GM12878 (cell line): ENCODE measurements around the gene HNRNPF. TPM values are rescaled to one million over a fixed set of nuclear protein-coding genes. Genes with fewer than 3 reads are reported as not detected.

Experiments used
- ATAC-seq: fragments of 200-7000 bp; cut with Tn5 transposase; 3 replicates; pipeline ENCODE4 v1.9.1; 2020; ENCODE audit warnings: mild to moderate bottlenecking, moderate library complexity
- BruUV-seq: library from RNA; stranded (reverse); fragments of 400-500 nt; replicated peaks from 2 replicates; lab custom pipeline; 2021; lab: Mats Ljungman, UMichigan
- CTCF ChIA-PET: fragments of 300-600 bp; sonication (Branson Sonifier 250); formaldehyde crosslinking; extraction: SDS; loops from one replicate; lab custom pipeline; 2021; ENCODE audit warnings: inconsistent platforms; lab: Yijun Ruan, JAX
- POLR2A ChIA-PET: fragments of 350-600 bp; formaldehyde crosslinking; extraction: SDS; loops from one replicate; lab custom pipeline; 2021; ENCODE audit warnings: inconsistent platforms; lab: Charles Lee
- RAD21 ChIA-PET: fragments of 300-600 bp; sonication (Branson Sonifier 250); formaldehyde crosslinking; loops from one replicate; lab custom pipeline; 2023; ENCODE audit warnings: antibody characterized with exemption; ENCODE audit not compliant: unreplicated experiment; lab: Charles Lee
- SMC1A ChIA-PET: fragments of 300-600 bp; sonication (Branson Sonifier 250); formaldehyde crosslinking; loops from one replicate; lab custom pipeline; 2023; ENCODE audit not compliant: unreplicated experiment, uncharacterized antibody; lab: Charles Lee
- DNase-seq: peaks from one replicate; pipeline ENCODE4 v3.0.0-alpha.2; 2011; ENCODE audit warnings: low read depth, low spot score
- FAIRE-seq: peaks from 3 replicates; lab custom pipeline; 2011; peaks lifted over from hg19 to GRCh38; lab: Jason Lieb, UNC
- H2AFZ ChIP-seq: 2 replicates; pipeline ENCODE4 v1.6.0; 2011; ENCODE audit warnings: low read depth, low read length, control low read depth; ENCODE audit not compliant: control insufficient read depth
- H3K27ac ChIP-seq: 2 replicates; pipeline ENCODE4 v1.5.1; 2011; ENCODE audit warnings: control low read depth; ENCODE audit not compliant: control insufficient read depth, insufficient read depth
- H3K27me3 ChIP-seq, 2 experiments: replicated peaks in 1 of 2; 2 replicates each; pipeline versions ENCODE4 v1.6.0 to v1.6.1; 2011; ENCODE audit warnings: low read length in 1 of 2; ENCODE audit not compliant: control insufficient read depth in 2 of 2, insufficient read depth in 2 of 2
- H3K36me3 ChIP-seq, 2 experiments: 2 replicates each; pipeline ENCODE4 v1.5.1; 2011; ENCODE audit warnings: low read length in 1 of 2; ENCODE audit not compliant: control insufficient read depth in 2 of 2, insufficient read depth in 2 of 2
- H3K4me1 ChIP-seq: 2 replicates; pipeline ENCODE4 v1.6.1; 2011; ENCODE audit warnings: mild to moderate bottlenecking, low read length, moderate library complexity, mixed read lengths; ENCODE audit not compliant: control insufficient read depth, insufficient read depth
- H3K4me2 ChIP-seq: 2 replicates; pipeline ENCODE4 v1.6.0; 2011; ENCODE audit warnings: control low read depth; ENCODE audit not compliant: control insufficient read depth, insufficient read depth
- H3K4me3 ChIP-seq: fragments of 200-600 bp; sonication (generic); 2 replicates; pipeline ENCODE4 v1.5.1; 2016
- H3K79me2 ChIP-seq: 2 replicates; pipeline ENCODE4 v1.6.0; 2011; ENCODE audit warnings: low read length; ENCODE audit not compliant: control insufficient read depth, insufficient read depth
- H3K9ac ChIP-seq: 2 replicates; pipeline ENCODE4 v1.8.0; 2011; ENCODE audit warnings: low read length, control low read depth, mixed read lengths; ENCODE audit not compliant: control insufficient read depth, insufficient read depth
- H3K9me3 ChIP-seq: replicated peaks from 3 replicates; pipeline ENCODE4 v1.5.1; 2011; ENCODE audit warnings: mild to moderate bottlenecking, low read length; ENCODE audit not compliant: control insufficient read depth, insufficient read depth
- H4K20me1 ChIP-seq: 2 replicates; pipeline ENCODE4 v1.6.0; 2011; ENCODE audit not compliant: control insufficient read depth, insufficient read depth
- ATF2 ChIP-seq: IDR thresholded peaks from 2 replicates; pipeline ENCODE4 v1.6.1; 2012; ENCODE audit warnings: low read length, inconsistent platforms
- BCLAF1 ChIP-seq: fragments of 450-650 bp; IDR thresholded peaks from 2 replicates; pipeline ENCODE4 v1.6.1; 2017; ENCODE audit warnings: antibody characterized with exemption, mild to moderate bottlenecking, moderate library complexity
- BRCA1 ChIP-seq: IDR thresholded peaks from 2 replicates; pipeline ENCODE4 v1.6.1; 2011; ENCODE audit warnings: low read depth, low read length, improper control_type of control experiment
- DPF2 ChIP-seq: fragments of 450-650 bp; IDR thresholded peaks from 2 replicates; pipeline ENCODE4 v1.6.1; 2017; ENCODE audit warnings: mild to moderate bottlenecking
- MXI1 ChIP-seq: fragments of 150-350 bp; IDR thresholded peaks from 2 replicates; pipeline ENCODE4 v1.6.1; 2011; ENCODE audit warnings: low read depth, mild to moderate bottlenecking, inconsistent platforms, low read length, improper control_type of control experiment
- NKRF ChIP-seq: fragments of 450-650 bp; conservative IDR thresholded peaks from 2 replicates; pipeline ENCODE4 v1.6.1; 2017; ENCODE audit warnings: mild to moderate bottlenecking, moderate library complexity
- RELA ChIP-seq: fragments of 450-650 bp; IDR thresholded peaks from 2 replicates; pipeline ENCODE4 v1.8.0; 2014; ENCODE audit warnings: borderline replicate concordance; ENCODE audit not compliant: partially characterized antibody
- SKIL ChIP-seq: fragments of 450-650 bp; IDR thresholded peaks from 2 replicates; pipeline ENCODE4 v1.6.1; 2017; ENCODE audit warnings: mild to moderate bottlenecking, low read depth, inconsistent platforms; ENCODE audit not compliant: poor library complexity, severe bottlenecking
- SREBF1 ChIP-seq: IDR thresholded peaks from 2 replicates; pipeline ENCODE4 v1.6.1; 2012; ENCODE audit warnings: mild to moderate bottlenecking, low read length
- SRF ChIP-seq, 2 experiments: IDR thresholded peaks; 2 replicates each; pipeline ENCODE4 v1.6.1; 2011; ENCODE audit warnings: low read depth in 2 of 2, low read length in 2 of 2, mild to moderate bottlenecking in 1 of 2, moderate library complexity in 1 of 2
- STAT3 ChIP-seq: IDR thresholded peaks from 2 replicates; pipeline ENCODE4 v1.6.1; 2011; ENCODE audit warnings: low read depth, low read length, improper control_type of control experiment
- TCF7 ChIP-seq: IDR thresholded peaks from 2 replicates; pipeline ENCODE4 v1.6.1; 2014; ENCODE audit warnings: antibody characterized with exemption, borderline replicate concordance
- YY1 ChIP-seq: IDR thresholded peaks from 2 replicates; pipeline ENCODE4 v1.6.1; 2011; ENCODE audit warnings: low read depth, mild to moderate bottlenecking, low read length
- WGBS: methylation state at CpG from one replicate; pipeline ENCODE4 v1.1.6; 2016; ENCODE audit warnings: low lambda C conversion rate; ENCODE audit not compliant: insufficient replicate concordance, insufficient coverage; ENCODE audit errors: missing lambda C conversion rate; 5-methylcytosine and 5-hydroxymethylcytosine counted together
- in situ Hi-C: fragments of 300-500 bp; cut with MboI; formaldehyde crosslinking; loops from 9 replicates; pipeline ENCODE4 v1.14.3; 2018; ENCODE audit warnings: mixed read lengths
- intact Hi-C: fragments of 100-400 bp; cut with micrococcal nuclease; formaldehyde crosslinking; loops from one replicate; pipeline ENCODE4 v1.14.2; 2022; ENCODE audit not compliant: unreplicated experiment
- polyA plus RNA-seq, 11 experiments: library from polyadenylated mRNA; depleted of rRNA in 4 of 11; unstranded in 6 of 11; stranded (reverse) in 5 of 11; fragments of >200 nt; fragmentation: Nextera tagmentation in 4 of 11; fragmentation: Illumina TruSeq in 1 of 11; extraction: Ambion mirVana in 4 of 11; extraction: Trizol in 1 of 11; gene quantifications; 1 replicate in 1 of 11; 2 replicates in 10 of 11; pipeline versions ENCODE4 v1.2.1 to v1.2.3, GENCODE V29; 2011 to 2016; ENCODE audit warnings: inconsistent platforms in 2 of 11, missing spikeins in 2 of 11, low read depth in 1 of 11
- total RNA-seq, 4 experiments: library from RNA; depleted of rRNA in 3 of 4; stranded (reverse); fragments of >200 nt in 3 of 4; fragmentation: Illumina TruSeq in 1 of 4; extraction: Trizol in 1 of 4; gene quantifications; 2 replicates each; pipeline versions ENCODE4 v1.2.1 to v1.2.3, GENCODE V29; 2013 to 2021
- TF ChIP-seq, protein P1 (sequence below): fragments of 450-650 bp; IDR thresholded peaks from 2 replicates; pipeline ENCODE4 v1.6.1; 2018; ENCODE audit warnings: borderline replicate concordance, mild to moderate bottlenecking; ENCODE audit not compliant: partially characterized antibody

Gene HNRNPF
- total and polyA plus RNA-seq, 10 of the 15 experiments (the other 5 are each of a cell fraction or from before 2014, with no cell fraction given), result 156 to 373 (median 293) TPM

- ChIA-PET RAD21 (no interaction called here), POLR2A (no interaction called here), CTCF (interaction anchor here (0.6 to 1.4 kb wide), 3 partner anchors 8 to 66 kb away, joined by 3 to 4 read pairs (median 3); no protein-coding TSS in a partner anchor), SMC1A (interaction anchor here (1.8 kb wide), 1 partner anchor 13 kb away, joined by 5 read pairs; no protein-coding TSS in a partner anchor)
- in situ Hi-C loops (loop anchor here (25.0 kb wide), 1 partner anchor 142 kb away; no protein-coding TSS in a partner anchor), intact Hi-C loops (no loop called here)
- Histone ChIP-seq H3K9ac (no peak overlapping the region), H3K4me2 (no peak overlapping the region), H3K4me1 (no peaks in the 10 kb centered on the region), H3K4me3 (no peak overlapping the region), H3K27ac (no peak overlapping the region), H3K27me3 (peaks cover 0 to 2% of the 10 kb centered on the region in 2 experiments; a peak in 1 of 4 replicates), H3K36me3 (no peaks in the 10 kb centered on the region), H3K9me3 (no peaks in the 10 kb centered on the region), H3K79me2 (no peaks in the 10 kb centered on the region), H2AFZ (no peak overlapping the region), H4K20me1 (no peaks in the 10 kb centered on the region)
- no TSS peak for BruUV-seq
- ATAC-seq (no peak), FAIRE-seq (no peak), DNase-seq (no peak)
- TF ChIP-seq, protein P1, sequence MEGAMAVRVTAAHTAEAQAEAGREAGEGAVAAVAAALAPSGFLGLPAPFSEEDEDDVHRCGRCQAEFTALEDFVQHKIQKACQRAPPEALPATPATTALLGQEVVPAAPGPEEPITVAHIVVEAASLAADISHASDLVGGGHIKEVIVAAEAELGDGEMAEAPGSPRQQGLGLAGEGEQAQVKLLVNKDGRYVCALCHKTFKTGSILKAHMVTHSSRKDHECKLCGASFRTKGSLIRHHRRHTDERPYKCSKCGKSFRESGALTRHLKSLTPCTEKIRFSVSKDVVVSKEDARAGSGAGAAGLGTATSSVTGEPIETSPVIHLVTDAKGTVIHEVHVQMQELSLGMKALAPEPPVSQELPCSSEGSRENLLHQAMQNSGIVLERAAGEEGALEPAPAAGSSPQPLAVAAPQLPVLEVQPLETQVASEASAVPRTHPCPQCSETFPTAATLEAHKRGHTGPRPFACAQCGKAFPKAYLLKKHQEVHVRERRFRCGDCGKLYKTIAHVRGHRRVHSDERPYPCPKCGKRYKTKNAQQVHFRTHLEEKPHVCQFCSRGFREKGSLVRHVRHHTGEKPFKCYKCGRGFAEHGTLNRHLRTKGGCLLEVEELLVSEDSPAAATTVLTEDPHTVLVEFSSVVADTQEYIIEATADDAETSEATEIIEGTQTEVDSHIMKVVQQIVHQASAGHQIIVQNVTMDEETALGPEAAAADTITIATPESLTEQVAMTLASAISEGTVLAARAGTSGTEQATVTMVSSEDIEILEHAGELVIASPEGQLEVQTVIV, result no peak
- no peak for TF ChIP-seq BCLAF1
- TF ChIP-seq RELA, result no peak
- no peak for TF ChIP-seq TCF7
- no peak for TF ChIP-seq ATF2
- TF ChIP-seq SREBF1, result no peak
- no peak for TF ChIP-seq YY1
- no peak for TF ChIP-seq SRF (IDR thresholded peaks at IDR 0.05; ENCODE audit: low read depth in 2 of 2, low read length in 2 of 2)
- TF ChIP-seq SKIL, result no peak
- TF ChIP-seq BRCA1, result no peak
- no peak for TF ChIP-seq STAT3
- no peak for TF ChIP-seq NKRF
- no peak for TF ChIP-seq MXI1
- no peak for TF ChIP-seq DPF2
- 53% methylated on average over 2 of the region's 2 CpGs for WGBS
Observed at GRCh38 chr10:43354330-43354635, 54.7 kb downstream of the HNRNPF start.
